NCI-H2107 treated with DMSO at 0.1 percent for 48 hours (cell line): ENCODE measurements around the gene MMEL1.
A peak's percentile ranks its signal among the peaks of the same experiment; 100 is the strongest.

Experiments used
- DNase-seq: peaks from one replicate; lab custom pipeline; 2025; ENCODE audit not compliant: unreplicated experiment; lab: John Stamatoyannopoulos, UW

The MMEL1 gene

DNA sequence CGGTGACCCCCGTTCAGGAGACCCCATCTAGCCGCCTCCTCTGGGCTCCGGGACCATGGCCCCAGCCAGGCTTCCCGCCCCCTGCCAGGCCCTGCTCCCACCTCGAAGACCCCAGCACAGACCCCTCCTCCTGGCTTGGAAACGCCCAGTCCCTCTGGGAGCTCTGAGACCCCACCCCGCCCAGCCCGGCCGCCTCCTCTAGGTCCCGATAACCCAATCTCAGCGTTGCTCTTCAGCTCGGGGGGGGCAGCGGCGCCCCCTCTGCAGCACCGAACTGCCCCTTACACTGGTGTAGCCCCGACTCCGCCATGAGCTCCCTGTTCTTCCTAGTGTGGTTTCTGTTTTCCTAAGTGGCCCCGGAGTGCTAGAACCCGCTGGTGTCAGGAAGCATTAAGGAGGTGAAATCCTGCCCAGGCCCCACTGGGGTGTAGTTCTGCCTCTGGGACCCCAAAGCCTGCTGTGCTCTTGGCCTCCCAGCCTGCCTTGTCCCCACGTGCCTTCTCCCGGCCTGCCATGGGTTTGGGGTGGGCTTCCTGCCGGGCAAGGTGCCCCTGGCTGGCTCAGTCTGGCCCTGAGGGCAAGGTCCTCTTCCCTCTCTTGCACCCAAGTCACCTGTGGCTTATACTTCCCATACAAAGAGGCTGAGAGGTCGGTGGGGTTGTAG is 10.7 kb upstream of the MMEL1 start:
- no peak for DNase-seq

DNA sequence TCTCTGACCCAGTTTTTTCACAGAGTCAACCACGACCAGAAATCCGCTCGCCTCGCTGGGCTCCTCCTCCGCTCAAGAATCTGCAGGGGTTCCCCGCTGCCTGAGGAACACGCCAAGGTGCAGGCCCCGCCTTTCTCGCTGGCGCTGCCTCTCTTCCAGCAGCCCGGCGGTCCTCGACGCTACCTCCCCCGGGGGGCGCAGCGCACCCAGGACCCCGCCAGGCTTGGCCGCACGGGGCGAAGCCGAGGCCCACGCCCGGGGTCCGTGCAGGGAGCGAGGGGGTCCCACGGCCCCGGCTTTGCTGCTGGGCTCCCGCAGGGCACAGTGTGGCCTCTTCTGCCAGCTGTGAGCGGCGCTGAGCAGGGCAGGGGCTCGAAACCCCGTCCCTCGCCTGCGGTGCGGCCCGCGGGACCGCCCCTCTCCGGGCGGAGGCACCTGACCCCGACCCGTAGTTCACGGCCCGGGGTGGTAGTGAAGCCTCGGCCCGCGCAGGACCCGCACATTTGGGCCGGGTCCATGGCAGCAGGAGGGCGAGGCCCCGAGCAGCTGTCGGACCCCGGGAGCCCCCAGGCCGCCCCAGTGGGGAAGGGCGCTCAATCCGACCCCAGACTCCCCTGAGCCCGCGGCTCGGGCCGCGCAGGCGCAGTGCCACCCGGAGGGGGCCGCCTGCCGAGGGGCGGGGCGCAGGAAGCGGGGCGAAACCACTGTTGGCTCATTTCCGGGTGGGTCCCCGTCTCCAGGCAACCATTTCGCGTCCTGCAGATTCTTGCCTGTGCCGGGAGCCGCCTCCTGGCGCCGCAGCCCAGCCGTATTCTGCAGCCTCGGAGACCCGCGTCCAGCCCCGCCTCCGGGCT is 10.0 kb upstream of the MMEL1 start:
- peak; percentile 5 for DNase-seq

DNA sequence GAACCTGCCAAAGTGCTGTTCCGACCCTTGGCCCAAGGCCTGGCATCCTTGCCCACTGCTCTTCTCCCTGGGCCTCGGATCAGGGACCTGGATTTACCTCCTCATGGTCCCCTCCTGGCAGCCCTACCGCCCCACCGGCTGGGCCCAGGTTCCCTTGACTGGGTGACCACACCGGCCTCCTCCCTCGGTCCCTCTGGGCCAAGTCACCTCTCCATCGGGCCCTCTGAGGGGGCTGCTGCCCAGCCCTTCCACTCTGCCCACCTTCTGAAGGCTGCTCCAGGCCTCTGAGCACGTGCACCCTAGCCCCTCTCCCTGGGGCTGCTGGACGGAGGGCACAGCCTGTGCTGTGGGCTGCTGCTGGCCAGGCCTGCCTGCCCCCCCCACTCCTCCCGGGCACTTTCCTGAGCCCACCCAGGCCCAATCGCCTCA is 9.3 kb upstream of the MMEL1 start:
- DNase-seq, result no peak

DNA sequence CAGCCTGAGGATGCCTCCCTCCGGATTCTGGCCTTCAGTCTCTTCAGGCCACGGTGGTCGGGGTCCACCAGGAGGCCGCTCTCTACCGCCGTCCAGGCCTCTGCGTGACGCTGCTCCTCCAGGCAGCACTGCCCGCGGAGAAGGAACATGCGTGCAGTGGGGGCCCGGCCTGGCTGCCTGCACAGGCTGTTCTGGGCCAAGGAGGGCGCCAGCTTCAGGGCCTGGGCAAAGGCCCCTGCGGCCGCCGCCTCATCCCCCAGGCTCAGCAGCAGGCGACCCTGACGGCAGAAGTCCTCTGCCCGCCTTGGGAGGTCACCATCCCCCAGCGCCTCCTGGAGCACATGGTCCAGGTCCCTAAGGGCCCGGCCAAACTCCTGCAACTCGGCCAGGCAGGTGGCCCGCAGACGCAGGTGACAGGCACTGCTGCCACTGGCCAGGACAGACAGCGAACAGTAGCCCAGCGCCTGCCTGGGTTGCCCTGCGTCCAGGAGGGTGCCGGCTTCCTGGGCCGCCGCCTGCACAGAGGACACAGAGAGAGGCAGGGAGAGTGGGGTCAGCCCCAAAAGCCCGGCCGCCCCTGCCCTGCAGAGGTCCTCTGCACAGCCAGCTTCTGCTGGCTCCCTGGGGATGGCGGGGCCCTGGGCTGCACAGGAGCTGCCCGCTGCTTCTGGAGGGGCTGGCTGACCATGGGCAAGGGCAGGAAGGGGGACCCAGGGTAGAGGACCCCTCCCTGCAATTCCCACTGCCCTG is 8.7 kb upstream of the MMEL1 start:
- no peak for DNase-seq

DNA sequence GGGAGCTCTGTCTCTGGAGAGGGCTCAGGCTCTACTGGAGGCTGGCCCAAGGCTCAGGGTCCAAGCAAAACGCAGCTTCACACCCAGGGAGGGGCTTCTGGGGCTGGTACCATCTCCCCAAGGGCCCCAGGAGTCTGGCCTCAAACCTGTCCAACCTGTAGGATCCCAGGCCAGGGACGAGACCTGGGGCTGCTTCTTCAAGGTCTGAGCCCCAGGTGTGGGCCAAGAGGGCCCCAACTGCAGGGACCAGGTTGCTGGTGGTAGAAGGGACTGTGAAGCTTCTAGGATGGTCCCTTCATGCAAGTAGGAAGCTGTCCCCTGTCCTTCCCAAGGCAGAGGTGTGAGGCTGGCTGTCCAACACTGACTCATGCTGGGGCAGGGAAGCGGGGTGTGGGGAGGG is 7.8 kb upstream of the MMEL1 start:
- no peak for DNase-seq

DNA sequence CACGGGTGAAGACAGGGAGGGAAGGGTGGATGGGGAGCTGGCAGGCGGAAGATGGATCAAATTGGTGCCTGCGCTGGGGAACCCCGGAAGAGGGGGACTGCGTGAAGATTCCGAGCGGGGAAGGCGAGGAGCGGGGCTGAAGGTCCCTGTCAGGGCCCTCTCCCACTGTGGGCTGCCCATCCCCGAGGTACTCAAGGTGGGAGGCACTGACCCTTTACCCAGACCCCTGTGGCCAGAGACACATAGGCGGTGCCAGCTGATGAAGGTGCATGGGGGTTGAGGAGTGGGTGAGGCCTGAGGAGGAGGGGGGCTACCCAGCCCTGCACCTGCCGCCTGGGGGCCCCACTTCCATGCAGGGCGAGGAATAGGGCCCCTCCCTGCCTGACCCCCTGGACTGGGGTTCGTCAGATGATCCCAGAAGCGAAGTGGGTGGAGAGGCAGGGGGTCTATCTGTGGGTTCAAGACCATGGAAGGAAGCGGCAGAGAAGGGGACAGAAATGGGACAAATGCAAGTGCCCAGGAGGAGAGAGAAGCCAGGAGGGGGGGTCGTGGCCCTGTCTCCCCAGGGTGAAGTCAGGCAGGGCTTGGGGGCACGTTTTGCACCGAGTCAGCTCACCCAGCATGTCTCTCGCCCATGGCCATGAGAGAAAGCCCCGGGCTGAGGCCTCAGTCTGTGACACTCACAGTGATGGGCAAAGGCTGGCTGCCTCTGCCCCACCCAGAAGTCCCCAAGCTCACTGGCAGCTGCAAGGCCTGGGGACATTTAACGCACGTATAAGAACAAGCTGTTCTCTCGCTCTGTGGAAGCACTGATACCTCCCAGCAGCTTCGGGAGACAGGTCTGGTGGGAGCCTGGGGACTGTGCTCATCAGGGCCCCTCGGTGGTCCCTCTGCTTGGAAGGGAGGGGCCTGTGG is 7.0 kb upstream of the MMEL1 start:
- no peak for DNase-seq

DNA sequence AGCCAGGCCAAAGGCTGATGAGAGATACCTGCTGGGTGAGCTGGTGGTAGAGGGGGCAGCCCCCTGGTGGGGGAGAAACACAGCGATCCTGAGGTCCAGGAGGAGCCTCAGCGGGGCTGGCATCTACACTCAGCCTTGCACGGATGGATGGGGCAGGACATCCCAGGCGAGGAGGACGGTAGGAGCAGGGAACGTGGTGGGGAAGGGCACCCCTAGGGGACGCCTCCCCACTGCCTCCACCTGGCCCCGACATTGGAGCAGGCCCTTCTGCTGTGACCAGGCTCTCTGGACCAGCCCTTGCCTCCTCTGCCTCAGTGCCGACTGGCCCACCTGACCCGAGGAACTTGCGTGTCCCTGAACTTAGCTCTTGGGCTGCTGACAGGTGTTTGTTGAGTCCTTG is 6.4 kb upstream of the MMEL1 start:
- DNase-seq, result no peak

DNA sequence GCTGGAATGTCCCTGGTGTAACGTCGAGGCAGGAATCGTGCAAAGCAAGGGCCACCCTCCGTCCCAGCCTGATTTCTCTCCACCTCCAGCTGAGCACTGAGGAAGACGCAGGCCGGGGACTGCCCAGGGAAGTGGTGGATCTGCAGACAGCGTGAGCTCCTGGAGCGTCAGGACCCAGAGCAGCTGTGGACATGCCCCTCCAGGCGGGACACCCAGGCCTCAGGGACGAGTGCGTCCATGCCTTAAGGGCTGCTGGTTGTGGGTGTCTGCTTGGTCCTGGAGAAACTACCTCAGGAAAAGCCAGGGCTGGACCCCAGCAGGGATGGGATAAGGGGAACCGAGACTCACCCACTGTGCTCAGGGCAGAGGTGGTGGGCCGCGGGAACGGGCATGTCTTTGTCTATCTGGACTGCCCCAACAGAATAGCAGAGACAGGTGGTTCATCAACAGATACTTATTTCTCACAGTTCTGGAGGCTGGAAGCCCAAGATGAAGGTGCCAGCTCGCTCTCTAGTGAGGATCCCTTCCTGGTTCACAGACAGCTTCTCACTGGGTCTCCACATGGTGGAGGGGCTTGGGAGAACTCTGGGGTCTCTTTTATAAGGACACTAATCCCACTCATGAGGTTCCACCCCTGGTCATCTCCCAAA is 5.8 kb upstream of the MMEL1 start:
- DNase-seq, result no peak

DNA sequence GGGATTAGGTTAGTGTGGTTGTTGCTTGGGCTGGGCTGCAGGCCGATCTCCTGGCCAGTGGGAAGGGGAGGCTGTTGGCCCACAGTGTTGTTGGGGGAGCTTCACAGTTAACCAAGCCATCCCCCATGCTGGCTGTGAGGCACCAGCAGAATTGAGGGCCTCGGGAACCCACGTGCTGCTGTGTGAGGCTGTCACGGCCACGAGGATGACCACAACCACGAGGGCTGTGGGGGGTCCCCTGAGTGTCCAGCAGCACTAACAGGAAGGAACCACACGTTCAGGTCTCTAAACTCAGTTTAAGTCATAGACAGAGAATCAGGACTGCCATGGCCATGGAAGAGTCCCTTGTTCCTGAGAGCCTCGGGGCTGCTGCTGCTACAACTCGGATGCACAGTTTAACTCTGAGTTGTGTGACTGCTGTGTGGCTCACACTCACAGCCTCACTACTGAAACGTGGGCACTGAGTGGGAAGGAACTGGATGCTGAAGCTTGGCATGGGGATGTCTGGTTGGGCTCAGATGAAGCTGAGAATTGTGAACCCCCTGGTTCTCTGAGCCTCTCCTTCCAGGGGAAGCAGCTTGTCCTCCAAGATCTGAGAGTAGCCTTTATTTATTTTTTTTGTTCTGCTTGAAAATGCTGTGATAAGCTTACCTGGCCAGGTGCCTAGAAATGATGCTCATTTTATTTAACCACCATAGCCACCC is 4.8 kb upstream of the MMEL1 start:
- DNase-seq, result no peak

DNA sequence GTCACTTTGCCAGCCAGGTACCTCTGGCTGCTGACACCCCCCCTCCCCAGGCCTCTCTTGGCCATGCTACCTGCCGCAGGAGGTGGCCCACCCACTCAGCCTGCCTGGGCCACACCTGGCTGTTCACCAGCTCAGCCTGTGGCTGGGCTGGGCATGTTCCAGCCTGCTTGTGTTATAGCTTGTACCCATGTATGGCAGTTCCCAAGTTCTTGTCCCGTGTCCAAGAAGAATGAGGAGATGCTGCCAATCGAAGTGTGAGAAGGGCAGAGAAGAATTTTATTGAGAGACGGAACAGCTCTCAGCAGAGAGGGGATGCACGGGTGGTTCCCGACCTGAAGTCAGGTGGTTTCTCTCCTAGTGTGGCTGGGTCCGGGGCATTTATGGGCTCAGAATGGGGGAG is 3.9 kb upstream of the MMEL1 start:
- no peak for DNase-seq

DNA sequence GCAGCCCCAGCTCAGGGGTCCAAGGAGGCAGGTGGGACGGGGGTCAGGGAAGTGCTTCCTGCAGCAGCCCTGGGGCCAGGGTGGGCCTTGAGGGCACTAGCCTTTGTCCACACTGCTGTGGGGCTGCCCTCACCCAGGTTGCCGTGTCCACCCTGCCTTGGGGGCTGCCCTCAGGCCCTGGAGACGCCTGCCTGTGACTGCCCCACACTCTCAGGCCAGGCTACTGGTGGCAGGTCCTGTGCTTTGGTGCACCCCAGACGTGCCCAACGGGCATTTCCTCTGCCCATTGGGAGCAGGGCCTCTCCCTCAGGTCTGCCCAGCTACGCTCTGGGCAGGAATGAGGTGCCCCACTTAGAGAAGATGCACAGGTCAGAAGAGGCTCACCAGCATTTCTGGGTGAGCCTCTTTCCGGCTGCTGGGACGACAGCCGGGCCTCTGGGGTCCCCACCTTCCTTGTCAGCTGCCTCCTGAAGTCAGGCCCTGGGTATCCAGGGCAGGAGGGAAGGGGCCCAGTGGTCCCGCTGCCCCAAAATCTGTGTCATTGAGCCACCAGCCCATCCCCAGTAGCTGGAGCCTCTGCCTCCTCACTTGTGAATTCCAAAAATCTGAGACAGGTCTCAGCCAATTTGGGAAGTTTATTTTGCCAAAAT is 2.7 kb upstream of the MMEL1 start:
- no peak for DNase-seq

DNA sequence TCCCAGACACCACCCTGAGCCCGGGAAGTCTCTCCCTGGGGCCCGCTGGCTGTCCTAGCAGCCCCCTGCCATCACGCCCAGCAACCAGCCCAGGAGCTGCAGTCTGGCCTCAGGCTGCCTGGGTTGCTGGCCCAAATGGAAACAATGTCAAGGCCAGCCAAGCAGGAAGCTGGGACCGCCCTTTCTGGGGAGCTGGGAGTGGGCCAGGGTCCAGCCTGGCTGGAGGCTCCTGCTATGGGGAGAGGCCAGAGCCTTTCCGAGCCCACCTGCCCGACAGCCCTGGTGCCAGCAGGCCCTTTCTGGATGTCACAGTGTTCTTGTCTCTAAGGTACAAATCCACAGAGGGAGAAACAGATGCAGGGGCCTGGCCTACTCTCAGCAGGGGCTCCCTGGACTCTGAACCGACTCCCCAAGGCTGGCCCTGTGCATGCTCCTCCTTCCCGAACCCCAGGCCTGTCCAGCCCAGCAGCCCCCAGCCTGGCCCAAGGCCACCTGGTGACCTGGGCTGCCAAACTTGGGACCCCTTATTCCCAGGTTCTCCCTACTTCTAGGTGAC is 1.2 kb upstream of the MMEL1 start:
- DNase-seq, result no peak

DNA sequence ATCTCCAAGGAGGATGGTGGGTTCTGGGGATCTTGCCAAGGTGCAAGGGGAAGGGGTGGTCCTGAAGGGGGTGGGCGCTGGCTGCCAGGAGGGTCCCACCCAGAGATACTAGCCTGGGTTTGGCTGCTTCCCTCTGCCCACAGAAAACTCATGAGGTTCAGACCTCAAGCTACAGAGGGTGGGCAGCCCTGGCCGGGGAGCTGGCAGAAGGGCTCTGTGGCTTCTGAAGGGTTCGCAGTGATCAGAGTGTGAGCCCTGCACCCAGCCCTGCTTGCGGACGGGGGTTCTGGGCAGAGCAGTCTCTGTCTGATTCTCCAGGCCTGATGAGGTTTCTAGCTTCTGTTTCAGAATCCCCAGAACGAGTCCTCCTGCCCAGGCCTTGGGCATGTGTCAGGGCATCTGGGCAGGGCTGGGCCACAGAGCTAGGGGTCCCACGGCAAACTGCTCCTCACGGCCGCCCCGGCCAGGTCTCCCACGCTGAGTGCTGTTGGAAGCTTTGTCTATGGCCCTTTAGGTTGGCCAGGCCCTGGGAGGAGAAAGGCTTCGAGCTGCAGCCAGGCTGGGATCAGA is 635 bp upstream of the MMEL1 start:
- no peak for DNase-seq

DNA sequence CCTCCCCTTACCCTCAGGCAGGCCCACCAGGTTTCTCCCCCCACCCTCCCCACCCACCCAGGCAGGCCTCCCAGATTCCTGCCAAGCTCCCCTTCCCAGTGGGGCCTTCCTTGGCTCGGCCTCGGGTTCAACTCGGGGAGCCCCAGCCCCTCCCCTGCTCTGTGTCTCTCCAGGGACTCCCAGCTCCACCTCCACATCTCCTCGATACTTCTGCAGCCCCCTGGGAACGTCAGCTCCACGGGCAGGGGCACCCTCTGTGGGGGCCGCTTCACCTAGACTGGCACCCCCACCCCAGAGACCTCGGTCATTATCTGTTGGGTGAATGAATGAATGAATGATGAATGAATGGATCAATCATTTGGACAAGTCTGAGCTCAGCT is 775 bp downstream of the MMEL1 start:
- DNase-seq, result no peak

DNA sequence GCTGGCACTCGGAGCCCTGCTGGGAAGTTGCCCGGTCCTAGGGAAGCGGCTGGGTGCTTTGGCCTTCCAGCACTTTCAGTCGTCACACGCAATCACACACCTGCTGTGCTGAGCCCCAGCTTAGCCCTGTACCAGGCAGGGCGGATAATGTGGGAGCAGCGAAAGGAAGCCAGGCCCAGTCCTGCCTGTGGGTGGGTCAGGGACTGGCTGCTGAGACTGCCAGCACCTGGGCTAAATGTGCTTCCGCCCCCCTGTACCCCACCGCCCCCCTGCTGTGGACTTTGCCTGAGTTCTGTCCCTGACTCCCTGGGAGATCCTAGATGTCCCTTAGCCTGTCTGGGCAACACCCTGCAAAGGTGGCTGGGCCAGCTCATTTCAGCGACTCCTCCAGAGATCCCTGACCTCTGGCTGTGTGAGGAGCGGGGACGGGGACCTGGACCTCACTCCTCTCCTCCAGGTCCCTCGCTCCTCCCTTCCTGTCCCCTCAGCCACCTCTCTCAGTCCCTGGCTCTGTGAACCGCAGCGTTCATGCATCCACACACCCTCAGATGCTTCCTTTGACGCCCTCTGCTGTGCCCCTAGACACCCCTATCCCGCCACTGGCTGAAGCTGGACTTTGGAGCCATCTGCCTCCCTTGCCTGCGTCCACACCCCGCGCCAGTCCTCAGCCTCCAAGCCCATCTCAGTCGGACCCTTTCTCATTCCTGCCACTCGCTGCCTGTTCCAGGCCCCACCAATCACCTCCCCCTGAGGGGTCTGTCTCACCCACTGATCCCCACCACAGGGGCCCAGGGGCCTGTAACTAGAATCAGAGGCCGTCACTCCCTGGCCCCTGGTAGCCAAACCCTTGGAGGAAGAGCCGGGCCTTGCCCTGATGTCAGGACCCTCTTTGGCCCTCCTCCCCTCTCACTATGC is 1.4 kb downstream of the MMEL1 start:
- DNase-seq, result no peak

DNA sequence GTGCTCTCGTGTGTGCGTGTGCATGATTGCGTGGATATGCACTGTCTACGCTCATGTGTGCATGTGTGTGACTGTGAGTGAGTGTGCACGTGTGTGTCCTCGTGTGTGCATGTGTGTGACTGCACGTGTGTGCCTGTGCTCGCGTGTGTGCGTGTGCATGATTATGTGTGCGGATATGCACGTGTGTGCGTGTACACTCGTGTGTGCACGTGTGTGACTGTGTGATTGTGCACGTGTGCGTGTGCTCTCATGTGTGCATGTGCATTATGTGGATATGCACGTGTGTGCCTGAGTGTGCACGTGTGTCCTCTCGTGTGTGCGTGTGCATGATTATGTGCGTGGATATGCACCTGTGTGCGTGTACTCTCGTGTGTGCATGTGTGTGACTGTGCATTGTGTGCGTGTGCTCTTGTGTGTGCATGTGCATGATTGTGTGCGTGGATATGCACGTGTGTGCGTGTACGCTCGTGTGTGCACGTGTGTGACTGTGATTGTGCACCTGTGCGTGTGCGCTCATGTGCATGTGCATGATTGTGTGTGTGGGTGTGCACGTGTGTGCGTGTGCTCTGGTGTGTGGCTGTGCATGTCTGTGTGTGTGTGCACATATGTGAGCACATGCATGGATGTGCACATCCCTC is 2.2 kb downstream of the MMEL1 start:
- no peak for DNase-seq
